ENCODE measurements around the gene CLIC3.
A peak's percentile ranks its signal among the peaks of the same experiment; 100 is the strongest.

GRCh38 chr9:137035507-137035834 is 39.1 kb upstream of the CLIC3 start:
- TF ChIP-seq CTCF (conservative IDR thresholded peaks at IDR 0.05; ENCODE audit: low read depth, low read length) (peak; percentile 29; the same call in 1 of the 2 replicates), EZH2 (IDR thresholded peaks at IDR 0.05; ENCODE audit: low read length, unreplicated experiment) (no peak), EZH2phosphoT487 (IDR thresholded peaks at IDR 0.05; ENCODE audit: borderline replicate concordance, low read length) (no peak)

All from PC-3 (cell line).